ENCODE data around the gene RDH13.
"Not testable (repeated sequence)": the region's sequence is repeated elsewhere in the genome, so short reads cannot be mapped to it uniquely, and the experiment has no call there.

The RDH13 gene

GRCh38 chr19:55028757-55029156 lies 34.2 kb downstream of the RDH13 start:
- no peaks in the 10 kb centered on the region for H3K36me3 ChIP-seq (ENCODE audit: insufficient read depth, low read length)

GRCh38 chr19:55027472-55028337 lies 35.2 kb downstream of the RDH13 start:
- Histone ChIP-seq H4K20me1 (ENCODE audit: insufficient read depth, low read length, poor library complexity, severe bottlenecking) (no peaks in the 10 kb centered on the region), H3K79me2 (ENCODE audit: insufficient read depth, low read length) (no peaks in the 10 kb centered on the region), H3K9me3 (ENCODE audit: insufficient read depth, low read depth, low read length) (no peaks in the 10 kb centered on the region), H3K36me3 (ENCODE audit: insufficient read depth, low read length) (no peaks in the 10 kb centered on the region), H3K4me3 (ENCODE audit: low read length, poor library complexity, severe bottlenecking) (no peak overlapping the region), H3K4me2 (ENCODE audit: low read depth, low read length, poor library complexity, severe bottlenecking) (no peak overlapping the region), H3K4me1 (ENCODE audit: insufficient read depth, low read length, poor library complexity, severe bottlenecking) (no peaks in the 10 kb centered on the region), H3K9me2 (replicated peaks; ENCODE audit: low read depth, low read length) (no peaks in the 10 kb centered on the region), H3F3A (ENCODE audit: low read depth) (no peaks in the 10 kb centered on the region), H2AFZ (ENCODE audit: low read length) (no peak overlapping the region), H3K9ac (ENCODE audit: low read depth, low read length, poor library complexity, severe bottlenecking) (no peak overlapping the region), H3K27me3 (ENCODE audit: insufficient read depth, low read length, poor library complexity, severe bottlenecking) (no peaks in the 10 kb centered on the region)
- TF ChIP-seq, protein P1, sequence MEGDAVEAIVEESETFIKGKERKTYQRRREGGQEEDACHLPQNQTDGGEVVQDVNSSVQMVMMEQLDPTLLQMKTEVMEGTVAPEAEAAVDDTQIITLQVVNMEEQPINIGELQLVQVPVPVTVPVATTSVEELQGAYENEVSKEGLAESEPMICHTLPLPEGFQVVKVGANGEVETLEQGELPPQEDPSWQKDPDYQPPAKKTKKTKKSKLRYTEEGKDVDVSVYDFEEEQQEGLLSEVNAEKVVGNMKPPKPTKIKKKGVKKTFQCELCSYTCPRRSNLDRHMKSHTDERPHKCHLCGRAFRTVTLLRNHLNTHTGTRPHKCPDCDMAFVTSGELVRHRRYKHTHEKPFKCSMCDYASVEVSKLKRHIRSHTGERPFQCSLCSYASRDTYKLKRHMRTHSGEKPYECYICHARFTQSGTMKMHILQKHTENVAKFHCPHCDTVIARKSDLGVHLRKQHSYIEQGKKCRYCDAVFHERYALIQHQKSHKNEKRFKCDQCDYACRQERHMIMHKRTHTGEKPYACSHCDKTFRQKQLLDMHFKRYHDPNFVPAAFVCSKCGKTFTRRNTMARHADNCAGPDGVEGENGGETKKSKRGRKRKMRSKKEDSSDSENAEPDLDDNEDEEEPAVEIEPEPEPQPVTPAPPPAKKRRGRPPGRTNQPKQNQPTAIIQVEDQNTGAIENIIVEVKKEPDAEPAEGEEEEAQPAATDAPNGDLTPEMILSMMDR (conservative IDR thresholded peaks at IDR 0.05; ENCODE audit: low read length) = no peak
- no peak for TF ChIP-seq EZH2phosphoT487 (IDR thresholded peaks at IDR 0.05; ENCODE audit: borderline replicate concordance)

More at GRCh38 chr19:55028757-55029156, 34.2 kb downstream of the RDH13 start:
- no peaks in the 10 kb centered on the region for H3F3A ChIP-seq (ENCODE audit: low read depth)
- no peaks in the 10 kb centered on the region for H3K79me2 ChIP-seq (ENCODE audit: insufficient read depth, low read length)
- H3K4me1 ChIP-seq (ENCODE audit: insufficient read depth, low read length, poor library complexity, severe bottlenecking) = no peaks in the 10 kb centered on the region
- no peaks in the 10 kb centered on the region for H3K27me3 ChIP-seq (ENCODE audit: insufficient read depth, low read length, poor library complexity, severe bottlenecking)
- no peak overlapping the region for H3K4me3 ChIP-seq (ENCODE audit: low read length, poor library complexity, severe bottlenecking)
- no peak overlapping the region for H3K4me2 ChIP-seq (ENCODE audit: low read depth, low read length, poor library complexity, severe bottlenecking)
- H3K9ac ChIP-seq (ENCODE audit: low read depth, low read length, poor library complexity, severe bottlenecking) = no peak overlapping the region
- TF ChIP-seq EZH2phosphoT487 (IDR thresholded peaks at IDR 0.05; ENCODE audit: borderline replicate concordance) = no peak
- TF ChIP-seq, protein P1 (conservative IDR thresholded peaks at IDR 0.05; ENCODE audit: low read length) = no peak
- no peak overlapping the region for H2AFZ ChIP-seq (ENCODE audit: low read length)
- H3K9me2 ChIP-seq (replicated peaks; ENCODE audit: low read depth, low read length) = no peaks in the 10 kb centered on the region
- H4K20me1 ChIP-seq (ENCODE audit: insufficient read depth, low read length, poor library complexity, severe bottlenecking) = no peaks in the 10 kb centered on the region
- no peaks in the 10 kb centered on the region for H3K9me3 ChIP-seq (ENCODE audit: insufficient read depth, low read depth, low read length)

DNA sequence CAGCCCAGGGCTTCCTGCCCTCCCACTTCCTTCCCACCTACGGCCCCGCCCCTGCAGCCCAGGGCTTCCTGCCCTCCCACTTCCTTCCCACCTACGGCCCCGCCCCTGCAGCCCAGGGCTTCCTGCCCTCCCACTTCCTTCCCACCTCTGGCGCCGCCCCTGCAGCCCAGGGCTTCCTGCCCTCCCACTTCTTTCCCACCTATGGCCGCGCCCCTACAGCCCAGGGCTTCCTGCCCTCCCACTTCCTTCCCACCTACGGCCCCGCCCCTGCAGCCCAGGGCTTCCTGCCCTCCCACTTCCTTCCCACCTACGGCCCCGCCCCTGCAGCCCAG lies 35.8 kb downstream of the RDH13 start:
- H3K36me3 ChIP-seq (ENCODE audit: insufficient read depth, low read length); H3K9me3 ChIP-seq (ENCODE audit: insufficient read depth, low read depth, low read length); H3K9ac ChIP-seq (ENCODE audit: low read depth, low read length, poor library complexity, severe bottlenecking); H3K9me2 ChIP-seq (replicated peaks; ENCODE audit: low read depth, low read length); H2AFZ ChIP-seq (ENCODE audit: low read length); H3K4me3 ChIP-seq (ENCODE audit: low read length, poor library complexity, severe bottlenecking); H3K4me2 ChIP-seq (ENCODE audit: low read depth, low read length, poor library complexity, severe bottlenecking); H3K27me3 ChIP-seq (ENCODE audit: insufficient read depth, low read length, poor library complexity, severe bottlenecking); H3F3A ChIP-seq (ENCODE audit: low read depth); H3K4me1 ChIP-seq (ENCODE audit: insufficient read depth, low read length, poor library complexity, severe bottlenecking); H4K20me1 ChIP-seq (ENCODE audit: insufficient read depth, low read length, poor library complexity, severe bottlenecking); H3K79me2 ChIP-seq (ENCODE audit: insufficient read depth, low read length): not testable (repeated sequence)

- H3F3A ChIP-seq (ENCODE audit: low read depth) = no peaks in the 10 kb centered on the region
- H3K4me3 ChIP-seq (ENCODE audit: low read length, poor library complexity, severe bottlenecking) = no peak overlapping the region
- no peaks in the 10 kb centered on the region for H3K9me2 ChIP-seq (replicated peaks; ENCODE audit: low read depth, low read length)
- H3K79me2 ChIP-seq (ENCODE audit: insufficient read depth, low read length) = no peaks in the 10 kb centered on the region
- H3K9ac ChIP-seq (ENCODE audit: low read depth, low read length, poor library complexity, severe bottlenecking) = no peak overlapping the region
- no peaks in the 10 kb centered on the region for H3K9me3 ChIP-seq (ENCODE audit: insufficient read depth, low read depth, low read length)
- no peak overlapping the region for H3K4me2 ChIP-seq (ENCODE audit: low read depth, low read length, poor library complexity, severe bottlenecking)
- no peak for TF ChIP-seq EZH2phosphoT487 (IDR thresholded peaks at IDR 0.05; ENCODE audit: borderline replicate concordance)
- TF ChIP-seq, protein P1 (conservative IDR thresholded peaks at IDR 0.05; ENCODE audit: low read length) = no peak
- H3K36me3 ChIP-seq (ENCODE audit: insufficient read depth, low read length) = no peaks in the 10 kb centered on the region
- no peaks in the 10 kb centered on the region for H3K4me1 ChIP-seq (ENCODE audit: insufficient read depth, low read length, poor library complexity, severe bottlenecking)
- no peak overlapping the region for H2AFZ ChIP-seq (ENCODE audit: low read length)
- H3K27me3 ChIP-seq (ENCODE audit: insufficient read depth, low read length, poor library complexity, severe bottlenecking) = no peaks in the 10 kb centered on the region
- H4K20me1 ChIP-seq (ENCODE audit: insufficient read depth, low read length, poor library complexity, severe bottlenecking) = no peaks in the 10 kb centered on the region
These were observed 38.8 kb downstream of the RDH13 start for GRCh38 chr19:55024111-55024510.

GRCh38 chr19:55020351-55020750 lies 42.6 kb downstream of the RDH13 start:
- not testable (repeated sequence) for H3K9me2 ChIP-seq (replicated peaks; ENCODE audit: low read depth, low read length)

More at GRCh38 chr19:55020351-55020750, 42.6 kb downstream of the RDH13 start:
- not testable (repeated sequence) for H3F3A ChIP-seq (ENCODE audit: low read depth); H3K4me3 ChIP-seq (ENCODE audit: low read length, poor library complexity, severe bottlenecking); H3K79me2 ChIP-seq (ENCODE audit: insufficient read depth, low read length); H3K27me3 ChIP-seq (ENCODE audit: insufficient read depth, low read length, poor library complexity, severe bottlenecking); H4K20me1 ChIP-seq (ENCODE audit: insufficient read depth, low read length, poor library complexity, severe bottlenecking); H2AFZ ChIP-seq (ENCODE audit: low read length); H3K36me3 ChIP-seq (ENCODE audit: insufficient read depth, low read length); H3K9ac ChIP-seq (ENCODE audit: low read depth, low read length, poor library complexity, severe bottlenecking); H3K4me2 ChIP-seq (ENCODE audit: low read depth, low read length, poor library complexity, severe bottlenecking); H3K9me3 ChIP-seq (ENCODE audit: insufficient read depth, low read depth, low read length); H3K4me1 ChIP-seq (ENCODE audit: insufficient read depth, low read length, poor library complexity, severe bottlenecking)
